ENCODE measurements around the gene GRIK4. TPM values are rescaled to one million over a fixed set of nuclear protein-coding genes. Genes with fewer than 3 reads are reported as not detected.

The GRIK4 gene
- total RNA-seq, 2 experiments from 2014 or later: not detected

- H3K4me1 Mint-ChIP-seq: peaks cover 1% of the 10 kb centered on the region
- POLR2A ChIA-PET: no interaction called here
- no peak overlapping the region for H3K27ac Mint-ChIP-seq
- H3K4me3 Mint-ChIP-seq: no peak overlapping the region
- no peak for DNase-seq
- peaks cover 13% of the 10 kb centered on the region for H3K27me3 Mint-ChIP-seq
- ATAC-seq (ENCODE audit: low read depth): no peak
- H3K36me3 Mint-ChIP-seq: no peaks in the 10 kb centered on the region
- H3K9me3 Mint-ChIP-seq: no peaks in the 10 kb centered on the region
These were observed 83.2 kb downstream of the GRIK4 start for GRCh38 chr11:120594746-120595145.

GRCh38 chr11:120595557-120595956, 84.0 kb downstream of the GRIK4 start:
- ATAC-seq (ENCODE audit: low read depth) (no peak), DNase-seq (no peak)
- no peaks in the 10 kb centered on the region for H3K9me3 Mint-ChIP-seq
- peaks cover 13% of the 10 kb centered on the region for H3K27me3 Mint-ChIP-seq
- no peaks in the 10 kb centered on the region for H3K36me3 Mint-ChIP-seq
- POLR2A ChIA-PET: no interaction called here
- H3K27ac Mint-ChIP-seq: no peak overlapping the region
- peaks cover 1% of the 10 kb centered on the region for H3K4me1 Mint-ChIP-seq
- no peak overlapping the region for H3K4me3 Mint-ChIP-seq

GRCh38 chr11:120597250-120598215, 86.0 kb downstream of the GRIK4 start:
- H3K27me3 Mint-ChIP-seq: peaks cover 25% of the 10 kb centered on the region
- no peak overlapping the region for H3K27ac Mint-ChIP-seq
- DNase-seq (no peak), ATAC-seq (ENCODE audit: low read depth) (no peak)
- no peaks in the 10 kb centered on the region for H3K9me3 Mint-ChIP-seq
- H3K36me3 Mint-ChIP-seq: no peaks in the 10 kb centered on the region
- H3K4me1 Mint-ChIP-seq: peaks cover 1% of the 10 kb centered on the region
- POLR2A ChIA-PET: no interaction called here
- H3K4me3 Mint-ChIP-seq: no peak overlapping the region

GRCh38 chr11:120598517-120599257, 87.1 kb downstream of the GRIK4 start:
- POLR2A ChIA-PET: no interaction called here
- Mint-ChIP-seq H3K9me3 (no peaks in the 10 kb centered on the region), H3K27ac (no peak overlapping the region), H3K36me3 (no peaks in the 10 kb centered on the region), H3K27me3 (peaks cover 22% of the 10 kb centered on the region), H3K4me1 (peaks cover 1% of the 10 kb centered on the region), H3K4me3 (no peak overlapping the region)
- DNase-seq (no peak), ATAC-seq (ENCODE audit: low read depth) (no peak)

- DNase-seq (no peak), ATAC-seq (ENCODE audit: low read depth) (no peak)
- POLR2A ChIA-PET: no interaction called here
- H3K4me1 Mint-ChIP-seq: peaks cover 1% of the 10 kb centered on the region
- H3K4me3 Mint-ChIP-seq: no peak overlapping the region
- H3K9me3 Mint-ChIP-seq: no peaks in the 10 kb centered on the region
- H3K27me3 Mint-ChIP-seq: peaks cover 23% of the 10 kb centered on the region
- H3K36me3 Mint-ChIP-seq: no peaks in the 10 kb centered on the region
- H3K27ac Mint-ChIP-seq: no peak overlapping the region
These were observed 88.4 kb downstream of the GRIK4 start for GRCh38 chr11:120599816-120600420.

GRCh38 chr11:120601536-120601935, 90.0 kb downstream of the GRIK4 start:
- Mint-ChIP-seq H3K4me3 (no peak overlapping the region), H3K27ac (no peak overlapping the region), H3K4me1 (peaks cover 1% of the 10 kb centered on the region), H3K36me3 (no peaks in the 10 kb centered on the region), H3K9me3 (no peaks in the 10 kb centered on the region), H3K27me3 (peaks cover 19% of the 10 kb centered on the region)
- DNase-seq (no peak), ATAC-seq (ENCODE audit: low read depth) (no peak)
- POLR2A ChIA-PET: no interaction called here

- no peak overlapping the region for H3K4me3 Mint-ChIP-seq
- ATAC-seq (ENCODE audit: low read depth): no peak
- no peaks in the 10 kb centered on the region for H3K4me1 Mint-ChIP-seq
- peaks cover 19% of the 10 kb centered on the region for H3K27me3 Mint-ChIP-seq
- H3K36me3 Mint-ChIP-seq: no peaks in the 10 kb centered on the region
- POLR2A ChIA-PET: no interaction called here
- H3K9me3 Mint-ChIP-seq: no peaks in the 10 kb centered on the region
- H3K27ac Mint-ChIP-seq: no peak overlapping the region
- DNase-seq: no peak
These were observed 91.5 kb downstream of the GRIK4 start for GRCh38 chr11:120603071-120603470.

- ATAC-seq (ENCODE audit: low read depth): no peak
- H3K9me3 Mint-ChIP-seq: no peaks in the 10 kb centered on the region
- H3K27ac Mint-ChIP-seq: no peak overlapping the region
These were observed 93.9 kb downstream of the GRIK4 start for GRCh38 chr11:120605469-120605868.

GRCh38 chr11:120606211-120607010, 94.9 kb downstream of the GRIK4 start:
- no peak for DNase-seq
- ATAC-seq (ENCODE audit: low read depth): no peak
- Mint-ChIP-seq H3K36me3 (no peaks in the 10 kb centered on the region), H3K27me3 (peaks cover 11% of the 10 kb centered on the region), H3K9me3 (no peaks in the 10 kb centered on the region), H3K27ac (no peak overlapping the region), H3K4me1 (no peaks in the 10 kb centered on the region), H3K4me3 (no peak overlapping the region)
- POLR2A ChIA-PET: no interaction called here

More at GRCh38 chr11:120605469-120605868, 93.9 kb downstream of the GRIK4 start:
- Mint-ChIP-seq H3K36me3 (no peaks in the 10 kb centered on the region), H3K4me1 (no peaks in the 10 kb centered on the region), H3K27me3 (peaks cover 17% of the 10 kb centered on the region), H3K4me3 (no peak overlapping the region)
- no peak for DNase-seq
- POLR2A ChIA-PET: no interaction called here

GRCh38 chr11:120608061-120608460, 96.5 kb downstream of the GRIK4 start:
- Mint-ChIP-seq H3K27me3 (peaks cover 5% of the 10 kb centered on the region), H3K4me3 (no peak overlapping the region), H3K27ac (no peak overlapping the region), H3K36me3 (no peaks in the 10 kb centered on the region), H3K4me1 (peaks cover 7% of the 10 kb centered on the region), H3K9me3 (no peaks in the 10 kb centered on the region)
- POLR2A ChIA-PET: no interaction called here
- ATAC-seq (ENCODE audit: low read depth) (no peak), DNase-seq (no peak)

GRCh38 chr11:120608760-120609211, 97.2 kb downstream of the GRIK4 start:
- POLR2A ChIA-PET: no interaction called here
- Mint-ChIP-seq H3K9me3 (no peaks in the 10 kb centered on the region), H3K36me3 (no peaks in the 10 kb centered on the region), H3K4me3 (no peak overlapping the region), H3K27me3 (peaks cover 5% of the 10 kb centered on the region), H3K27ac (no peak overlapping the region), H3K4me1 (peaks cover 11% of the 10 kb centered on the region)
- no peak for DNase-seq
- no peak for ATAC-seq (ENCODE audit: low read depth)

- ATAC-seq (ENCODE audit: low read depth) (no peak), DNase-seq (no peak)
- Mint-ChIP-seq H3K9me3 (no peaks in the 10 kb centered on the region), H3K4me1 (peaks cover 13% of the 10 kb centered on the region), H3K36me3 (no peaks in the 10 kb centered on the region), H3K27me3 (no peaks in the 10 kb centered on the region), H3K27ac (no peak overlapping the region), H3K4me3 (no peak overlapping the region)
- POLR2A ChIA-PET: no interaction called here
These were observed 98.6 kb downstream of the GRIK4 start for GRCh38 chr11:120610111-120610510.

GRCh38 chr11:120611581-120611980, 100.0 kb downstream of the GRIK4 start:
- DNase-seq (no peak), ATAC-seq (ENCODE audit: low read depth) (no peak)
- Mint-ChIP-seq H3K4me3 (no peak overlapping the region), H3K4me1 (peaks cover 13% of the 10 kb centered on the region), H3K9me3 (no peaks in the 10 kb centered on the region), H3K36me3 (no peaks in the 10 kb centered on the region), H3K27ac (no peak overlapping the region), H3K27me3 (no peaks in the 10 kb centered on the region)
- POLR2A ChIA-PET: no interaction called here

All from activated naive CD8-positive, alpha-beta T cell treated with anti-CD3 and anti-CD28 coated beads, Interleukin-2, amount 10 ng/mL, durations not matched to agents 7 days and 5 days (primary cell).